ENCODE results near the gene NEK4.

GRCh38 chr3:52774901-52775864 is 4.4 kb upstream of the NEK4 start:
- TF ChIP-seq CTCF (IDR thresholded peaks at IDR 0.05; ENCODE audit: low read depth, low read length) (no peak), EZH2phosphoT487 (IDR thresholded peaks at IDR 0.05; ENCODE audit: low read depth) (no peak)
